ENCODE measurements around the gene RBBP8NL.
A peak's percentile ranks its signal among the peaks of the same experiment; 100 is the strongest.

DNA sequence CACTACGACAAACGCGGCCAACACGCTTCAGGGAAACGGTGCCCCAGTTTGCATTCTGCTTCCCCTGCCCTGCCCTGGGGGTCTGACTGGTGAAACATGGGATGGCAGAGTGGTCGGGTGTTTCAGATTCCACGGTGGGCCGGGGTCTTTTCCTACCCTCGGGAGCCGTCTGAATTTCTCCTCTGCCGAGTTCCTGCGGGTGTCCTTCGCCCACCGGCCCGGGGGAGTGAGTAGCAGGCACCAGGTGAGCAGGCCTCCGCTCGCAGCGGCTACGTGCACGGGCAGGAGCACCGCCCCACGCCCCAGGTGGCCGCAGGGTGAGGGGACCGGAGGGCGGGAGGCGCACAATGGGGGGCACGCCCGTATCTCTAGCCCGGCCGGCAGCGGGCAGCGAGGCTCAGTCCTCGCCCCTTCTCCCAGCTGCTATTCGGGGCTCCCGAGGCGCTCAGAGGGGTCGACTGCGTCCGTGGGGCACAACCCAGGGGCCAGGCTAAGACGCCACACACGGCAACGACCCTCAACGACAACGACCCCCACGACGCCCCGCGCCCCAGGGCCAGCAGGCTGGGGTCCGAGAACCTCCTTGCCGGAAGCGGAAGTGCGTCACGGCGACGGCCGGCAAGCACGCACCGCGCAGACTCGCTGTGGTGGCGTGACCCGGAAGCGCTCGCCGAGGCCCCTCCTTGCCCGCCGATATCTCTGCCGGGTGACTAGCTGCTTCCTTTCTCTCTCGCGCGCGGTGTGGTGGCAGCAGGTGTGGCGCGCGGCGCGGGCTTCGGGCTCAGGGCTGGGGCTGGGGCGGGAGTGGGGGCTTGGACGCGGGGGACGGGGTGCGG lies 40.7 kb downstream of the RBBP8NL start, which contains the start of gene RPS21:
- TF ChIP-seq POLR2A (IDR thresholded peaks at IDR 0.05; ENCODE audit: low read length), result peak; percentile 77
- TF ChIP-seq, protein P1, sequence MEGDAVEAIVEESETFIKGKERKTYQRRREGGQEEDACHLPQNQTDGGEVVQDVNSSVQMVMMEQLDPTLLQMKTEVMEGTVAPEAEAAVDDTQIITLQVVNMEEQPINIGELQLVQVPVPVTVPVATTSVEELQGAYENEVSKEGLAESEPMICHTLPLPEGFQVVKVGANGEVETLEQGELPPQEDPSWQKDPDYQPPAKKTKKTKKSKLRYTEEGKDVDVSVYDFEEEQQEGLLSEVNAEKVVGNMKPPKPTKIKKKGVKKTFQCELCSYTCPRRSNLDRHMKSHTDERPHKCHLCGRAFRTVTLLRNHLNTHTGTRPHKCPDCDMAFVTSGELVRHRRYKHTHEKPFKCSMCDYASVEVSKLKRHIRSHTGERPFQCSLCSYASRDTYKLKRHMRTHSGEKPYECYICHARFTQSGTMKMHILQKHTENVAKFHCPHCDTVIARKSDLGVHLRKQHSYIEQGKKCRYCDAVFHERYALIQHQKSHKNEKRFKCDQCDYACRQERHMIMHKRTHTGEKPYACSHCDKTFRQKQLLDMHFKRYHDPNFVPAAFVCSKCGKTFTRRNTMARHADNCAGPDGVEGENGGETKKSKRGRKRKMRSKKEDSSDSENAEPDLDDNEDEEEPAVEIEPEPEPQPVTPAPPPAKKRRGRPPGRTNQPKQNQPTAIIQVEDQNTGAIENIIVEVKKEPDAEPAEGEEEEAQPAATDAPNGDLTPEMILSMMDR (IDR thresholded peaks at IDR 0.05), result no peak
- no peak for TF ChIP-seq ZSCAN20 (CRISPR knock-in tag; IDR thresholded peaks at IDR 0.05)
- TF ChIP-seq, protein P2, sequence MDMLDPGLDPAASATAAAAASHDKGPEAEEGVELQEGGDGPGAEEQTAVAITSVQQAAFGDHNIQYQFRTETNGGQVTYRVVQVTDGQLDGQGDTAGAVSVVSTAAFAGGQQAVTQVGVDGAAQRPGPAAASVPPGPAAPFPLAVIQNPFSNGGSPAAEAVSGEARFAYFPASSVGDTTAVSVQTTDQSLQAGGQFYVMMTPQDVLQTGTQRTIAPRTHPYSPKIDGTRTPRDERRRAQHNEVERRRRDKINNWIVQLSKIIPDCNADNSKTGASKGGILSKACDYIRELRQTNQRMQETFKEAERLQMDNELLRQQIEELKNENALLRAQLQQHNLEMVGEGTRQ (IDR thresholded peaks at IDR 0.05), result no peak
- TF ChIP-seq HOXA7 (CRISPR knock-in tag; IDR thresholded peaks at IDR 0.05), result no peak
- TF ChIP-seq, protein P3, sequence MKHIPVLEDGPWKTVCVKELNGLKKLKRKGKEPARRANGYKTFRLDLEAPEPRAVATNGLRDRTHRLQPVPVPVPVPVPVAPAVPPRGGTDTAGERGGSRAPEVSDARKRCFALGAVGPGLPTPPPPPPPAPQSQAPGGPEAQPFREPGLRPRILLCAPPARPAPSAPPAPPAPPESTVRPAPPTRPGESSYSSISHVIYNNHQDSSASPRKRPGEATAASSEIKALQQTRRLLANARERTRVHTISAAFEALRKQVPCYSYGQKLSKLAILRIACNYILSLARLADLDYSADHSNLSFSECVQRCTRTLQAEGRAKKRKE (CRISPR knock-in tag; IDR thresholded peaks at IDR 0.05; ENCODE audit: low read depth), result no peak
- no peak for TF ChIP-seq GATA3 (IDR thresholded peaks at IDR 0.05; ENCODE audit: borderline replicate concordance)
- TF ChIP-seq MYC (IDR thresholded peaks at IDR 0.05; ENCODE audit: borderline replicate concordance, low read length), result peak; percentile 74; the same call in 1 of the 2 replicates
- TF ChIP-seq, protein P4, sequence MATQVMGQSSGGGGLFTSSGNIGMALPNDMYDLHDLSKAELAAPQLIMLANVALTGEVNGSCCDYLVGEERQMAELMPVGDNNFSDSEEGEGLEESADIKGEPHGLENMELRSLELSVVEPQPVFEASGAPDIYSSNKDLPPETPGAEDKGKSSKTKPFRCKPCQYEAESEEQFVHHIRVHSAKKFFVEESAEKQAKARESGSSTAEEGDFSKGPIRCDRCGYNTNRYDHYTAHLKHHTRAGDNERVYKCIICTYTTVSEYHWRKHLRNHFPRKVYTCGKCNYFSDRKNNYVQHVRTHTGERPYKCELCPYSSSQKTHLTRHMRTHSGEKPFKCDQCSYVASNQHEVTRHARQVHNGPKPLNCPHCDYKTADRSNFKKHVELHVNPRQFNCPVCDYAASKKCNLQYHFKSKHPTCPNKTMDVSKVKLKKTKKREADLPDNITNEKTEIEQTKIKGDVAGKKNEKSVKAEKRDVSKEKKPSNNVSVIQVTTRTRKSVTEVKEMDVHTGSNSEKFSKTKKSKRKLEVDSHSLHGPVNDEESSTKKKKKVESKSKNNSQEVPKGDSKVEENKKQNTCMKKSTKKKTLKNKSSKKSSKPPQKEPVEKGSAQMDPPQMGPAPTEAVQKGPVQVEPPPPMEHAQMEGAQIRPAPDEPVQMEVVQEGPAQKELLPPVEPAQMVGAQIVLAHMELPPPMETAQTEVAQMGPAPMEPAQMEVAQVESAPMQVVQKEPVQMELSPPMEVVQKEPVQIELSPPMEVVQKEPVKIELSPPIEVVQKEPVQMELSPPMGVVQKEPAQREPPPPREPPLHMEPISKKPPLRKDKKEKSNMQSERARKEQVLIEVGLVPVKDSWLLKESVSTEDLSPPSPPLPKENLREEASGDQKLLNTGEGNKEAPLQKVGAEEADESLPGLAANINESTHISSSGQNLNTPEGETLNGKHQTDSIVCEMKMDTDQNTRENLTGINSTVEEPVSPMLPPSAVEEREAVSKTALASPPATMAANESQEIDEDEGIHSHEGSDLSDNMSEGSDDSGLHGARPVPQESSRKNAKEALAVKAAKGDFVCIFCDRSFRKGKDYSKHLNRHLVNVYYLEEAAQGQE (IDR thresholded peaks at IDR 0.05), result no peak
- no peak for TF ChIP-seq CEBPB (IDR thresholded peaks at IDR 0.05)
- no peak for TF ChIP-seq BHLHE40 (IDR thresholded peaks at IDR 0.05; ENCODE audit: low read depth, low read length)
- TF ChIP-seq RAD21 (conservative IDR thresholded peaks at IDR 0.05 in 1 of 2, IDR thresholded peaks at IDR 0.05 in 1 of 2), result 0 out of 5 replicates have a peak, but pooled peaks of 1 of the 2 experiments have one; percentile 13
